HepG2 (cell line): ENCODE data around the gene SEBOX. TPM values are rescaled to one million over a fixed set of nuclear protein-coding genes. Genes with fewer than 3 reads are reported as not detected.

Experiments used
- ATAC-seq: fragments of 200-7000 bp; cut with Tn5 transposase; 3 replicates; pipeline ENCODE4 v1.9.1; 2020; ENCODE audit warnings: mild to moderate bottlenecking, moderate library complexity
- BruUV-seq: library from RNA; stranded (reverse); fragments of 400-500 nt; replicated peaks from 2 replicates; lab custom pipeline; 2021; lab: Mats Ljungman, UMichigan
- CTCF ChIA-PET: fragments of 300-600 bp; formaldehyde crosslinking; extraction: SDS; loops from one replicate; lab custom pipeline; 2021; ENCODE audit warnings: low total read pairs, inconsistent platforms, low intra/inter-chr PET ratio; lab: Yijun Ruan, JAX
- POLR2A ChIA-PET: fragments of 350-600 bp; sonication (Branson Sonifier 250); formaldehyde crosslinking; loops from one replicate; lab custom pipeline; 2020; ENCODE audit warnings: antibody characterized with exemption, inconsistent platforms; lab: Yijun Ruan, JAX
- DNase-seq: peaks from one replicate; pipeline ENCODE4 v3.0.0-alpha.2; 2015; ENCODE audit warnings: low spot score
- FAIRE-seq: peaks from 3 replicates; lab custom pipeline; 2011; peaks lifted over from hg19 to GRCh38; lab: Jason Lieb, UNC
- H2AFZ ChIP-seq: one replicate; pipeline ENCODE4 v1.6.1; 2011; ENCODE audit warnings: low read length, inconsistent platforms
- H3K27ac ChIP-seq: fragments of 300-600 bp; 3 replicates; pipeline ENCODE4 v1.8.0; 2011; ENCODE audit warnings: mixed run types, mild to moderate bottlenecking, mixed read lengths, low read length, inconsistent platforms; ENCODE audit not compliant: insufficient read depth; ENCODE audit errors: extremely low read length
- H3K27me3 ChIP-seq, 2 experiments: fragments of 200-600 bp in 1 of 2; 2 replicates in 1 of 2; 3 replicates in 1 of 2; pipeline versions ENCODE4 v1.6.0 to v1.8.0; 2011; ENCODE audit warnings: low read length in 2 of 2, mild to moderate bottlenecking in 2 of 2, moderate library complexity in 2 of 2, inconsistent platforms in 1 of 2; ENCODE audit not compliant: insufficient read depth in 2 of 2, control insufficient read depth in 1 of 2
- H3K36me3 ChIP-seq, 2 experiments: fragments of 200-600 bp in 1 of 2; replicated peaks in 1 of 2; 2 replicates in 1 of 2; 3 replicates in 1 of 2; pipeline versions ENCODE4 v1.5.1 to v1.8.0; 2011; ENCODE audit warnings: low read length in 2 of 2, inconsistent platforms in 1 of 2; ENCODE audit not compliant: insufficient read depth in 2 of 2, control insufficient read depth in 1 of 2
- H3K4me1 ChIP-seq: 2 replicates; pipeline ENCODE4 v1.5.1; 2012; ENCODE audit warnings: low read length, inconsistent platforms; ENCODE audit not compliant: insufficient read depth
- H3K4me2 ChIP-seq: 2 replicates; pipeline ENCODE4 v1.6.0; 2011; ENCODE audit warnings: low read depth, low read length, inconsistent platforms
- H3K4me3 ChIP-seq, 3 experiments: fragments of 200-600 bp in 1 of 3; sonication (generic), shearing (Covaris generic) in 1 of 3; replicated peaks in 1 of 3; 2 replicates each; pipeline ENCODE4 v1.5.1; 2011 to 2016; ENCODE audit warnings: low read length in 3 of 3, inconsistent platforms in 2 of 3, low read depth in 2 of 3, mild to moderate bottlenecking in 2 of 3, control low read depth in 1 of 3, mixed read lengths in 1 of 3; ENCODE audit not compliant: insufficient read depth in 1 of 3
- H3K79me2 ChIP-seq: one replicate; pipeline ENCODE4 v1.6.1; 2011; ENCODE audit warnings: low read length, inconsistent platforms; ENCODE audit not compliant: insufficient read depth
- H3K9ac ChIP-seq: 2 replicates; pipeline ENCODE4 v1.6.0; 2011; ENCODE audit warnings: mild to moderate bottlenecking, low read depth, low read length, inconsistent platforms; ENCODE audit not compliant: insufficient read depth
- H3K9me3 ChIP-seq: 2 replicates; pipeline ENCODE4 v1.5.1; 2012; ENCODE audit warnings: mild to moderate bottlenecking, low read length
- H4K20me1 ChIP-seq: 2 replicates; pipeline ENCODE4 v1.6.0; 2011; ENCODE audit warnings: inconsistent platforms, mild to moderate bottlenecking, low read length, moderate library complexity; ENCODE audit not compliant: insufficient read depth
- ARID4A ChIP-seq: sonication (generic); formaldehyde crosslinking; IDR thresholded peaks from 2 replicates; pipeline ENCODE4 v1.5.0; 2020; ENCODE audit warnings: mild to moderate bottlenecking, missing genetic modification reagents, borderline replicate concordance
- FLYWCH1 ChIP-seq: sonication (generic); formaldehyde crosslinking; IDR thresholded peaks from 2 replicates; pipeline ENCODE4 v1.8.1; 2023; ENCODE audit warnings: mild to moderate bottlenecking, missing genetic modification reagents
- HDAC1 ChIP-seq: sonication (generic); formaldehyde crosslinking; IDR thresholded peaks from 2 replicates; pipeline ENCODE4 v1.5.1; 2020; ENCODE audit warnings: mild to moderate bottlenecking, missing genetic modification reagents
- HMGXB3 ChIP-seq: sonication (generic); formaldehyde crosslinking; IDR thresholded peaks from 2 replicates; pipeline ENCODE4 v1.4.0; 2020; ENCODE audit warnings: missing genetic modification reagents, borderline replicate concordance
- MLX ChIP-seq: IDR thresholded peaks from 2 replicates; pipeline ENCODE4 v1.6.1; 2016
- NBN ChIP-seq: fragments of 450-650 bp; conservative IDR thresholded peaks from 2 replicates; pipeline ENCODE4 v1.6.1; 2017
- NPAS2 ChIP-seq: sonication (generic); formaldehyde crosslinking; IDR thresholded peaks from 2 replicates; pipeline ENCODE4 v1.8.0; 2022; ENCODE audit warnings: mild to moderate bottlenecking, missing genetic modification reagents, borderline replicate concordance
- NR1H2 ChIP-seq: sonication (generic); formaldehyde crosslinking; IDR thresholded peaks from 2 replicates; pipeline ENCODE4 v1.8.1; 2022; ENCODE audit warnings: low read depth, missing genetic modification reagents, borderline replicate concordance
- POLR2A ChIP-seq, 2 experiments: IDR thresholded peaks; 2 replicates each; pipeline ENCODE4 v1.6.1; 2011; ENCODE audit warnings: low read depth in 2 of 2, low read length in 2 of 2, mild to moderate bottlenecking in 1 of 2, moderate library complexity in 1 of 2; ENCODE audit not compliant: insufficient read depth in 1 of 2
- POLR2AphosphoS5 ChIP-seq: IDR thresholded peaks from 2 replicates; pipeline ENCODE4 v1.6.1; 2012; ENCODE audit warnings: low read depth, low read length
- RELA ChIP-seq: sonication (generic); formaldehyde crosslinking; IDR thresholded peaks from 2 replicates; pipeline ENCODE4 v1.4.0; 2020; ENCODE audit warnings: missing genetic modification reagents
- RFX5 ChIP-seq: IDR thresholded peaks from 2 replicates; pipeline ENCODE4 v1.6.1; 2011; ENCODE audit warnings: low read depth, low read length, improper control_type of control experiment
- SMAD9 ChIP-seq: sonication (generic); formaldehyde crosslinking; IDR thresholded peaks from 2 replicates; pipeline ENCODE4 v1.5.1; 2020; ENCODE audit warnings: mild to moderate bottlenecking, missing genetic modification reagents
- ZMAT5 ChIP-seq: sonication (generic); formaldehyde crosslinking; IDR thresholded peaks from 2 replicates; pipeline ENCODE4 v1.5.0; 2020; ENCODE audit warnings: mild to moderate bottlenecking, low read depth, missing genetic modification reagents, borderline replicate concordance
- ZNF24 ChIP-seq: fragments of 450-650 bp; IDR thresholded peaks from 2 replicates; pipeline ENCODE4 v1.6.1; 2017; ENCODE audit warnings: antibody characterized with exemption, mild to moderate bottlenecking
- ZNF431 ChIP-seq: sonication (generic); formaldehyde crosslinking; IDR thresholded peaks from 2 replicates; pipeline ENCODE4 v1.9.0; 2022; ENCODE audit warnings: missing genetic modification reagents, low read depth, mild to moderate bottlenecking, borderline replicate concordance
- WGBS: methylation state at CpG from one replicate; pipeline ENCODE4 v1.1.6; 2017; ENCODE audit warnings: low lambda C conversion rate; 5-methylcytosine and 5-hydroxymethylcytosine counted together
- in situ Hi-C: cut with HindIII; loops from 2 replicates; pipeline ENCODE4 v1.10.0; 2017; ENCODE audit warnings: low pct_unique_long_range_greater_than_20kb; ENCODE audit not compliant: extremely low pct_ligation_motif_present
- intact Hi-C: fragments of 100-400 bp; cut with micrococcal nuclease; formaldehyde crosslinking; loops from one replicate; pipeline ENCODE4 v1.10.0; 2022; ENCODE audit not compliant: unreplicated experiment
- polyA plus RNA-seq, 8 experiments: library from polyadenylated mRNA; depleted of rRNA in 3 of 8; stranded (reverse) in 7 of 8; unstranded in 1 of 8; fragments of >200 nt; fragmentation: Illumina TruSeq in 4 of 8; extraction: Trizol in 4 of 8; gene quantifications; 2 replicates each; pipeline versions ENCODE4 v1.2.1 to v1.2.3, GENCODE V29; 2011 to 2016; ENCODE audit warnings: low read depth in 4 of 8, missing spikeins in 1 of 8, mixed read lengths in 1 of 8; ENCODE audit not compliant: insufficient read depth in 1 of 8
- total RNA-seq, 5 experiments: library from RNA; depleted of rRNA; stranded (reverse); fragments of >200 nt; fragmentation: Illumina TruSeq; extraction: Trizol; gene quantifications; 2 replicates each; pipeline ENCODE4 v1.2.3, GENCODE V29; 2016; ENCODE audit warnings: low read depth in 1 of 5

SEBOX gene
- total and polyA plus RNA-seq, 2 of the 13 experiments (the other 11 are each of a cell fraction or from before 2014, with no cell fraction given) = not detected

- no TSS peak for BruUV-seq
- Histone ChIP-seq H3K79me2 (peaks cover 37% of the 10 kb centered on the region), H2AFZ (no peak overlapping the region)
- intact Hi-C loops = no loop called here
- 0 out of 2 replicates have a peak, but pooled peaks have one; percentile 31 for TF ChIP-seq POLR2AphosphoS5
- no peak for TF ChIP-seq ARID4A (CRISPR knock-in tag)
- TF ChIP-seq NPAS2 (CRISPR knock-in tag) = no peak
- no peak for TF ChIP-seq SMAD9
- no peak for TF ChIP-seq MLX (CRISPR knock-in tag)
- TF ChIP-seq FLYWCH1 (CRISPR knock-in tag) = no peak
- TF ChIP-seq ZMAT5 (CRISPR knock-in tag) = no peak
- TF ChIP-seq POLR2A (IDR thresholded peaks at IDR 0.05; ENCODE audit: insufficient read depth in 1 of 2, low read depth in 2 of 2, low read length in 2 of 2) = 0 out of 4 replicates have a peak, but pooled peaks of 1 of the 2 experiments have one; percentile 15
- no peak for TF ChIP-seq NBN
- TF ChIP-seq HMGXB3 (CRISPR knock-in tag) = no peak
- no peak for TF ChIP-seq HDAC1 (CRISPR knock-in tag)
- no peak for TF ChIP-seq ZNF24
- TF ChIP-seq ZNF431 (CRISPR knock-in tag) = no peak
- TF ChIP-seq RELA = no peak
- TF ChIP-seq NR1H2 (CRISPR knock-in tag) = no peak
- TF ChIP-seq RFX5 = no peak
- TF ChIP-seq, all 625 proteins: peak for 2
- CTCF ChIA-PET = no interaction called here
- no peaks in the 10 kb centered on the region; a peak in 1 of 5 replicates for H3K27me3 ChIP-seq
- no peak overlapping the region for H3K27ac ChIP-seq
- H3K36me3 ChIP-seq = peaks cover 16 to 49% of the 10 kb centered on the region in 2 experiments
- DNase-seq (no peak), FAIRE-seq (no peak), ATAC-seq (no peak)
- in situ Hi-C loops = no loop called here
- WGBS = 100% methylated on average over 5 of the region's 5 CpGs
- H3K9me3 ChIP-seq = no peaks in the 10 kb centered on the region
- no peak overlapping the region for H3K4me3 ChIP-seq
- no peak overlapping the region for H3K4me2 ChIP-seq
- no peaks in the 10 kb centered on the region for H4K20me1 ChIP-seq
- H3K9ac ChIP-seq = no peak overlapping the region
- POLR2A ChIA-PET = interaction anchor here (1.0 kb wide), 1 partner anchor 11 kb away, joined by 3 read pairs; no protein-coding TSS in a partner anchor
- H3K4me1 ChIP-seq = peaks cover 49% of the 10 kb centered on the region
These were observed 34.3 kb downstream of the SEBOX start for GRCh38 chr17:28330671-28331070.
